Endothelial cell of hepatic sinusoid (primary cell): Measurements from ENCODE around the gene FZD1.
"Not testable (repeated sequence)": the region's sequence is repeated elsewhere in the genome, so short reads cannot be mapped to it uniquely, and the experiment has no call there.

Experiments used
- in situ Hi-C: cut with HindIII; loops from 2 replicates; pipeline ENCODE4 v1.10.0; 2017; ENCODE audit warnings: low sequenced_read_pairs

FZD1 gene

GRCh38 chr7:91294639-91295220 lies 30.5 kb downstream of the FZD1 start:
- in situ Hi-C loops: loop anchor here (10.0 kb wide), 1 partner anchor 170 kb away; no protein-coding TSS in a partner anchor

- in situ Hi-C loops: loop anchor here (10.0 kb wide), 1 partner anchor 169 kb away; no protein-coding TSS in a partner anchor
Observed at GRCh38 chr7:91295576-91295975, 31.3 kb downstream of the FZD1 start.

- in situ Hi-C loops: loop anchor here (10.0 kb wide), 1 partner anchor 167 kb away; no protein-coding TSS in a partner anchor
Observed at GRCh38 chr7:91297939-91298338, 33.7 kb downstream of the FZD1 start.

GRCh38 chr7:91299952-91300775 lies 35.9 kb downstream of the FZD1 start:
- in situ Hi-C loops: loop anchor here (5.0 to 10.0 kb wide), 2 partner anchors 37 to 165 kb away; no protein-coding TSS in a partner anchor

- in situ Hi-C loops: loop anchor here (5.0 kb wide), 1 partner anchor 35 kb away; no protein-coding TSS in a partner anchor
Observed at GRCh38 chr7:91302794-91303193, 38.6 kb downstream of the FZD1 start.

- in situ Hi-C loops: no loop called here
Observed at GRCh38 chr7:91306266-91306665, 42.0 kb downstream of the FZD1 start.

GRCh38 chr7:91307467-91307866 lies 43.2 kb downstream of the FZD1 start:
- in situ Hi-C loops: no loop called here

GRCh38 chr7:91308191-91308590 lies 44.0 kb downstream of the FZD1 start:
- in situ Hi-C loops: not testable (repeated sequence)

- in situ Hi-C loops: no loop called here
Observed at GRCh38 chr7:91310830-91311460, 46.7 kb downstream of the FZD1 start.

- in situ Hi-C loops: no loop called here
Observed at GRCh38 chr7:91311839-91312238, 47.6 kb downstream of the FZD1 start.

- in situ Hi-C loops: no loop called here
Observed at GRCh38 chr7:91313113-91313512, 48.9 kb downstream of the FZD1 start.

- in situ Hi-C loops: no loop called here
Observed at GRCh38 chr7:91314591-91315323, 50.5 kb downstream of the FZD1 start.

GRCh38 chr7:91316426-91316825 lies 52.2 kb downstream of the FZD1 start:
- in situ Hi-C loops: no loop called here

GRCh38 chr7:91319351-91319750 lies 55.1 kb downstream of the FZD1 start:
- in situ Hi-C loops: no loop called here

- in situ Hi-C loops: no loop called here
Observed at GRCh38 chr7:91320366-91321078, 56.3 kb downstream of the FZD1 start.
